ENCODE data around the gene SYK.
A peak's percentile ranks its signal among the peaks of the same experiment; 100 is the strongest.

Gene SYK

GRCh38 chr9:90826326-90827020, 24.9 kb downstream of the SYK start:
- no peak for DNase-seq

GRCh38 chr9:90827181-90827871, 25.7 kb downstream of the SYK start:
- peak; percentile 20 for DNase-seq

GRCh38 chr9:90830051-90830450, 28.4 kb downstream of the SYK start:
- DNase-seq, result no peak

- no peak for DNase-seq
Measured at GRCh38 chr9:90830977-90831376, 29.4 kb downstream of the SYK start.

- no peak for DNase-seq
Measured at GRCh38 chr9:90832261-90832660, 30.6 kb downstream of the SYK start.

GRCh38 chr9:90834828-90835595, 33.4 kb downstream of the SYK start:
- DNase-seq, result no peak

GRCh38 chr9:90836411-90837080, 34.9 kb downstream of the SYK start:
- no peak for DNase-seq

GRCh38 chr9:90838098-90838497, 36.5 kb downstream of the SYK start:
- no peak for DNase-seq

- DNase-seq, result no peak
Measured at GRCh38 chr9:90838581-90839154, 37.0 kb downstream of the SYK start.

GRCh38 chr9:90839183-90839728, 37.6 kb downstream of the SYK start:
- DNase-seq, result no peak

GRCh38 chr9:90840696-90841095, 39.1 kb downstream of the SYK start:
- DNase-seq, result no peak

GRCh38 chr9:90841213-90841612, 39.6 kb downstream of the SYK start:
- DNase-seq, result no peak

GRCh38 chr9:90841615-90842014, 40.0 kb downstream of the SYK start:
- DNase-seq, result no peak

- no peak for DNase-seq
Measured at GRCh38 chr9:90842176-90842777, 40.7 kb downstream of the SYK start.

- DNase-seq, result no peak
Measured at GRCh38 chr9:90842996-90843395, 41.4 kb downstream of the SYK start.

GRCh38 chr9:90843525-90843924, 41.9 kb downstream of the SYK start:
- DNase-seq, result no peak

GRCh38 chr9:90844326-90844725, 42.7 kb downstream of the SYK start:
- no peak for DNase-seq

GRCh38 chr9:90846770-90847419, 45.3 kb downstream of the SYK start:
- no peak for DNase-seq

GRCh38 chr9:90847971-90848370, 46.4 kb downstream of the SYK start:
- no peak for DNase-seq

GRCh38 chr9:90848866-90849265, 47.2 kb downstream of the SYK start:
- no peak for DNase-seq

GRCh38 chr9:90851444-90851843, 49.8 kb downstream of the SYK start:
- DNase-seq, result no peak

- DNase-seq, result no peak
Measured at GRCh38 chr9:90853945-90854344, 52.3 kb downstream of the SYK start.
